RWPE2 (cell line): ENCODE results near the gene GBP2.

Experiments
- ATAC-seq: fragments of 200-7000 bp; cut with Tn5 transposase; 3 replicates; pipeline ENCODE4 v1.9.1; 2021; ENCODE audit warnings: low read depth
- DNase-seq: peaks from one replicate; pipeline ENCODE4 v3.0.0-alpha.2; 2020; ENCODE audit warnings: low spot score
- H3K27ac ChIP-seq: fragments of 450-650 bp; 2 replicates; pipeline ENCODE4 v1.5.1; 2017; ENCODE audit warnings: mild to moderate bottlenecking; ENCODE audit not compliant: poor library complexity, severe bottlenecking
- H3K27me3 ChIP-seq: fragments of 250-450 bp; sonication (Bioruptor Pico); 2 replicates; pipeline ENCODE4 v1.5.1; 2021; ENCODE audit warnings: mild to moderate bottlenecking, moderate library complexity; ENCODE audit not compliant: insufficient read depth, poor library complexity, severe bottlenecking
- H3K36me3 ChIP-seq: fragments of 250-450 bp; sonication (Bioruptor Pico); 2 replicates; pipeline ENCODE4 v1.5.1; 2020; ENCODE audit warnings: low read depth, mild to moderate bottlenecking, moderate library complexity
- H3K4me1 ChIP-seq: fragments of 250-450 bp; sonication (Bioruptor Pico); 2 replicates; pipeline ENCODE4 v1.5.1; 2021; ENCODE audit warnings: mild to moderate bottlenecking, moderate library complexity; ENCODE audit not compliant: insufficient read depth, poor library complexity, severe bottlenecking
- H3K4me3 ChIP-seq: fragments of 250-450 bp; sonication (Bioruptor Pico); 2 replicates; pipeline ENCODE4 v1.5.1; 2021; ENCODE audit warnings: mild to moderate bottlenecking, moderate library complexity; ENCODE audit not compliant: severe bottlenecking
- H3K9me3 ChIP-seq: fragments of 250-450 bp; sonication (Bioruptor Pico); 2 replicates; pipeline ENCODE4 v1.5.1; 2021; ENCODE audit warnings: mild to moderate bottlenecking, moderate library complexity; ENCODE audit not compliant: severe bottlenecking
- CTCF ChIP-seq: fragments of 450-650 bp; IDR thresholded peaks from one replicate; pipeline ENCODE4 v1.5.1; 2017; ENCODE audit warnings: mild to moderate bottlenecking, moderate library complexity; ENCODE audit not compliant: poor library complexity, severe bottlenecking

Gene GBP2

GRCh38 chr1:89065079-89065868 is 60.6 kb downstream of the GBP2 start, which contains the start of gene GBP1:
Gene GBP1, minus strand, starts transcription at chr1:89065208. Its CDS starts 1,974 bp downstream, at chr1:89063234.
- Histone ChIP-seq H3K27me3 (no peaks in the 10 kb centered on the region), H3K9me3 (no peaks in the 10 kb centered on the region), H3K27ac (peak within 1 kb of the TSS; percentile 30), H3K4me1 (peaks cover 12% of the 10 kb centered on the region), H3K36me3 (no peaks in the 10 kb centered on the region), H3K4me3 (peak within 1 kb of the TSS; percentile 23)
- no peak for TF ChIP-seq CTCF
- DNase-seq = no peak
- ATAC-seq = peak; percentile 80

- H3K27ac ChIP-seq = peak overlapping the region; percentile 30
- no peak for DNase-seq
- H3K4me1 ChIP-seq = peaks cover 12% of the 10 kb centered on the region
- H3K27me3 ChIP-seq = no peaks in the 10 kb centered on the region
- peak overlapping the region; percentile 23 for H3K4me3 ChIP-seq
- H3K9me3 ChIP-seq = no peaks in the 10 kb centered on the region
- TF ChIP-seq CTCF = no peak
- no peaks in the 10 kb centered on the region for H3K36me3 ChIP-seq
- ATAC-seq = peak; percentile 51
Observed at GRCh38 chr1:89064632-89065031, 61.3 kb downstream of the GBP2 start.

- ATAC-seq (no peak), DNase-seq (no peak)
- no peaks in the 10 kb centered on the region for H3K9me3 ChIP-seq
- H3K4me3 ChIP-seq = no peak overlapping the region
- H3K4me1 ChIP-seq = peaks cover 12% of the 10 kb centered on the region
- TF ChIP-seq CTCF = no peak
- no peak overlapping the region for H3K27ac ChIP-seq
- H3K27me3 ChIP-seq = no peaks in the 10 kb centered on the region
- H3K36me3 ChIP-seq = no peaks in the 10 kb centered on the region
Observed at GRCh38 chr1:89063094-89063493, 62.8 kb downstream of the GBP2 start.

- TF ChIP-seq CTCF = no peak
- Histone ChIP-seq H3K27me3 (no peaks in the 10 kb centered on the region), H3K4me1 (peaks cover 8% of the 10 kb centered on the region), H3K9me3 (no peaks in the 10 kb centered on the region), H3K27ac (no peak overlapping the region), H3K4me3 (no peak overlapping the region), H3K36me3 (peaks cover 9% of the 10 kb centered on the region)
- DNase-seq = no peak
- no peak for ATAC-seq
Observed at GRCh38 chr1:89060091-89060490, 65.8 kb downstream of the GBP2 start.
